Panc1 (cell line): ENCODE measurements around the gene OGA.

ENCODE experiments used
- CTCF ChIP-seq: fragments of 450-650 bp; IDR thresholded peaks from 2 replicates; pipeline ENCODE4 v1.5.1; 2017; ENCODE audit warnings: mild to moderate bottlenecking
- SIN3A ChIP-seq: IDR thresholded peaks from 2 replicates; pipeline ENCODE4 v1.6.1; 2012; ENCODE audit warnings: low read depth, mild to moderate bottlenecking, low read length, moderate library complexity, borderline replicate concordance; ENCODE audit not compliant: insufficient read depth

GRCh38 chr10:101824736-101825135 lies 6.5 kb upstream of the OGA start:
- TF ChIP-seq SIN3A (no peak), CTCF (no peak)
